A549 (cell line): ENCODE results near the gene SEPTIN10. TPM values are rescaled to one million over a fixed set of nuclear protein-coding genes. Genes with fewer than 3 reads are reported as not detected.
A peak's percentile ranks its signal among the peaks of the same experiment; 100 is the strongest.

ENCODE experiments used
- ATAC-seq, 2 experiments: fragments of 200-7000 bp in 1 of 2; fragments of >200 bp in 1 of 2; cut with Nextera tagmentation in 1 of 2; cut with Tn5 transposase in 1 of 2; 3 replicates each; pipeline versions ENCODE4 v1.8.0 to v1.9.1; 2018 to 2020; ENCODE audit warnings: mild to moderate bottlenecking in 1 of 2, moderate library complexity in 1 of 2
- CTCF ChIA-PET: fragments of 300-600 bp; sonication (Branson Sonifier 250); formaldehyde crosslinking; extraction: SDS; loops from one replicate; lab custom pipeline; 2021; ENCODE audit warnings: antibody characterized with exemption, inconsistent platforms; lab: Yijun Ruan, JAX
- POLR2A ChIA-PET: fragments of 350-600 bp; formaldehyde crosslinking; extraction: SDS; loops from one replicate; lab custom pipeline; 2021; ENCODE audit warnings: antibody characterized with exemption, inconsistent platforms; lab: Yijun Ruan, JAX
- DNase-seq, 2 experiments: peaks; one replicate each; pipeline versions ENCODE4 v3.0.0 to v3.0.0-alpha.2; 2011 to 2016; ENCODE audit warnings: low read depth in 1 of 2, low spot score in 1 of 2
- FAIRE-seq: peaks from 2 replicates; lab custom pipeline; 2011; peaks lifted over from hg19 to GRCh38; lab: Jason Lieb, UNC
- H3K27ac ChIP-seq, 2 experiments: fragments of >200 bp; sonication (Bioruptor Twin); formaldehyde crosslinking; 3 replicates each; pipeline ENCODE4 v1.5.1; 2016 to 2017
- H3K4me1 ChIP-seq: fragments of >200 bp; sonication (Bioruptor Twin); formaldehyde crosslinking; 3 replicates; pipeline ENCODE4 v1.6.1; 2016
- H3K4me2 ChIP-seq: fragments of >200 bp; sonication (Bioruptor Twin); formaldehyde crosslinking; 3 replicates; pipeline ENCODE4 v1.6.1; 2016
- H3K4me3 ChIP-seq: fragments of >200 bp; sonication (Bioruptor Twin); formaldehyde crosslinking; 3 replicates; pipeline ENCODE4 v1.5.1; 2016
- H3K9me3 ChIP-seq: fragments of >200 bp; sonication (Bioruptor Twin); formaldehyde crosslinking; 3 replicates; pipeline ENCODE4 v1.6.1; 2016
- CBX2 ChIP-seq: fragments of 200-600 bp; sonication (generic); IDR thresholded peaks from 2 replicates; pipeline ENCODE4 v1.6.1; 2016; ENCODE audit warnings: low read depth, mild to moderate bottlenecking, borderline replicate concordance
- CBX8 ChIP-seq: fragments of 200-600 bp; sonication (generic); IDR thresholded peaks from 2 replicates; pipeline ENCODE4 v1.6.1; 2016
- CHD2 ChIP-seq: fragments of 150-350 bp; IDR thresholded peaks from 2 replicates; pipeline ENCODE4 v1.6.1; 2014; ENCODE audit warnings: low read length; ENCODE audit not compliant: partially characterized antibody
- E2F6 ChIP-seq: IDR thresholded peaks from 2 replicates; pipeline ENCODE4 v1.6.1; 2012; ENCODE audit warnings: low read depth, borderline replicate concordance
- EHF ChIP-seq: fragments of 250-450 bp; sonication (Bioruptor Pico); IDR thresholded peaks from 2 replicates; pipeline ENCODE4 v1.5.0; 2020; ENCODE audit warnings: mild to moderate bottlenecking
- ELK1 ChIP-seq: fragments of 150-350 bp; IDR thresholded peaks from 2 replicates; pipeline ENCODE4 v1.6.1; 2014; ENCODE audit warnings: low read depth, mild to moderate bottlenecking, low read length
- EP300 ChIP-seq, 2 experiments: fragments of >200 bp; sonication (Bioruptor Twin); formaldehyde crosslinking; IDR thresholded peaks; 2 replicates in 1 of 2; 3 replicates in 1 of 2; pipeline ENCODE4 v1.6.1; 2016 to 2017
- FOSB ChIP-seq: fragments of 250-450 bp; sonication (Bioruptor Pico); IDR thresholded peaks from 2 replicates; pipeline ENCODE4 v1.5.0; 2020; ENCODE audit warnings: mild to moderate bottlenecking, moderate library complexity
- FOXS1 ChIP-seq: fragments of 250-450 bp; sonication (Bioruptor Pico); IDR thresholded peaks from 2 replicates; pipeline ENCODE4 v1.5.0; 2020; ENCODE audit warnings: mild to moderate bottlenecking, moderate library complexity
- HDAC2 ChIP-seq: fragments of 200-600 bp; sonication (generic); IDR thresholded peaks from 2 replicates; pipeline ENCODE4 v1.6.1; 2016
- HEYL ChIP-seq: fragments of 250-450 bp; sonication (Bioruptor Pico); IDR thresholded peaks from 2 replicates; pipeline ENCODE4 v1.8.0; 2021; ENCODE audit warnings: mild to moderate bottlenecking, moderate library complexity
- HMGXB4 ChIP-seq: fragments of 250-450 bp; sonication (Bioruptor Pico); IDR thresholded peaks from 2 replicates; pipeline ENCODE4 v1.5.0; 2021; ENCODE audit warnings: mild to moderate bottlenecking, moderate library complexity, borderline replicate concordance
- HOXA7 ChIP-seq: fragments of 250-450 bp; sonication (Bioruptor Pico); IDR thresholded peaks from 2 replicates; pipeline ENCODE4 v1.5.0; 2020; ENCODE audit warnings: mild to moderate bottlenecking, moderate library complexity
- KDM1A ChIP-seq: fragments of 200-600 bp; sonication (generic); IDR thresholded peaks from 2 replicates; pipeline ENCODE4 v1.6.1; 2016; ENCODE audit warnings: low read depth, mild to moderate bottlenecking
- MAZ ChIP-seq: fragments of 150-350 bp; IDR thresholded peaks from 2 replicates; pipeline ENCODE4 v1.6.1; 2014; ENCODE audit warnings: antibody characterized with exemption, low read depth, low read length, borderline replicate concordance
- MYC ChIP-seq: IDR thresholded peaks from 2 replicates; pipeline ENCODE4 v1.6.1; 2012; ENCODE audit warnings: mild to moderate bottlenecking, inconsistent platforms, low read length, improper control_type of control experiment, borderline replicate concordance
- TFCP2L1 ChIP-seq: fragments of 250-450 bp; sonication (Bioruptor Pico); IDR thresholded peaks from 2 replicates; pipeline ENCODE4 v1.5.0; 2021; ENCODE audit warnings: mild to moderate bottlenecking
- TP53 ChIP-seq: fragments of 250-450 bp; sonication (Bioruptor Pico); IDR thresholded peaks from 2 replicates; pipeline ENCODE4 v1.5.0; 2021; ENCODE audit warnings: mild to moderate bottlenecking, moderate library complexity
- ZC3H11A ChIP-seq: fragments of 450-650 bp; IDR thresholded peaks from 2 replicates; pipeline ENCODE4 v1.6.1; 2014; ENCODE audit warnings: antibody characterized with exemption, mild to moderate bottlenecking
- WGBS: methylation state at CpG from one replicate; pipeline ENCODE4 v1.1.6; 2017; ENCODE audit errors: missing lambda C conversion rate; 5-methylcytosine and 5-hydroxymethylcytosine counted together
- polyA plus RNA-seq, 4 experiments: library from polyadenylated mRNA; depleted of rRNA in 3 of 4; stranded (reverse); fragments of >200 nt; fragmentation: RNase III in 1 of 4; extraction: RNeasy Plus Mini Kit Qiagen cat#74134 plus additional on column Dnase treatment in 1 of 4; gene quantifications; 2 replicates in 3 of 4; 3 replicates in 1 of 4; pipeline ENCODE4 v1.2.3, GENCODE V29; 2011 to 2017

The SEPTIN10 gene
- polyA plus RNA-seq, 2 of the 4 experiments (the other 2 are of a cell fraction) = 87.6 to 95.0 TPM

GRCh38 chr2:109595644-109596043 lies 18.1 kb downstream of the SEPTIN10 start:
- no peak for DNase-seq
- POLR2A ChIA-PET = no interaction called here
- no peak for ATAC-seq

GRCh38 chr2:109594246-109594885 lies 19.4 kb downstream of the SEPTIN10 start:
- Histone ChIP-seq H3K4me2 (no peak overlapping the region), H3K4me3 (no peak overlapping the region), H3K4me1 (peaks cover 11% of the 10 kb centered on the region), H3K9me3 (no peaks in the 10 kb centered on the region), H3K27ac (no peak overlapping the region)
- WGBS = 90% methylated on average over 16 of the region's 16 CpGs
- TF ChIP-seq ELK1 (no peak), MYC (no peak), FOSB (CRISPR knock-in tag) (no peak), CBX8 (no peak), HOXA7 (CRISPR knock-in tag) (no peak), TFCP2L1 (CRISPR knock-in tag) (no peak), EP300 (IDR thresholded peaks at IDR 0.05) (no peak), HEYL (CRISPR knock-in tag) (no peak), E2F6 (no peak), EHF (CRISPR knock-in tag) (no peak), CBX2 (no peak), TP53 (CRISPR knock-in tag) (no peak), CHD2 (no peak)
- FAIRE-seq (no peak), ATAC-seq (peak; percentile 19 to 36; a peak in 4 of 6 replicates), DNase-seq (no peak)
- POLR2A ChIA-PET = no interaction called here
- CTCF ChIA-PET = interaction anchor here (1.1 to 1.5 kb wide), 2 partner anchors 11 to 20 kb away, joined by 3 read pairs; partner anchors contain the start of gene SOWAHC

More at GRCh38 chr2:109595644-109596043, 18.1 kb downstream of the SEPTIN10 start:
- no peak overlapping the region for H3K4me3 ChIP-seq
- H3K4me2 ChIP-seq = no peak overlapping the region
- H3K9me3 ChIP-seq = no peaks in the 10 kb centered on the region
- 83% methylated on average over 4 of the region's 4 CpGs for WGBS
- CTCF ChIA-PET = interaction anchor here (1.5 kb wide), 1 partner anchor 19 kb away, joined by 3 read pairs; the partner anchor contains the start of gene SOWAHC
- FAIRE-seq = no peak
- TF ChIP-seq KDM1A (no peak), EHF (CRISPR knock-in tag) (no peak), ZC3H11A (no peak), HDAC2 (no peak), ELK1 (no peak), HMGXB4 (CRISPR knock-in tag) (no peak), FOXS1 (no peak), MAZ (no peak)
- TF ChIP-seq, all 56 proteins: peak for 0
- Histone ChIP-seq H3K4me1 (peaks cover 11% of the 10 kb centered on the region), H3K27ac (no peak overlapping the region)

- 90% methylated on average over 3 of the region's 3 CpGs for WGBS
- Histone ChIP-seq H3K4me1 (peaks cover 11% of the 10 kb centered on the region), H3K27ac (no peak overlapping the region), H3K4me3 (no peak overlapping the region), H3K4me2 (no peak overlapping the region), H3K9me3 (no peaks in the 10 kb centered on the region)
- ChIA-PET CTCF (no interaction called here), POLR2A (no interaction called here)
- TF ChIP-seq MAZ (no peak), EP300 (IDR thresholded peaks at IDR 0.05) (no peak), CBX8 (no peak)
- FAIRE-seq (no peak), DNase-seq (no peak), ATAC-seq (no peak)
Measured at GRCh38 chr2:109592905-109593304, 20.9 kb downstream of the SEPTIN10 start.
